Transverse colon (tissue), 4 donors: Measurements from ENCODE around the gene SBF2. TPM values are rescaled to one million over a fixed set of nuclear protein-coding genes. Genes with fewer than 3 reads are reported as not detected.

ENCODE experiments used
- DNase-seq: peaks from one replicate; pipeline ENCODE4 v3.0.0-alpha.2; 2019
- H3K27ac ChIP-seq, 4 donors: fragments of 200-600 bp; sonication (generic); 2 replicates each; pipeline ENCODE4 v1.5.1; 2016 to 2018; ENCODE audit warnings: inconsistent platforms in 4 of 4
- H3K27me3 ChIP-seq: fragments of 200-600 bp; sonication (generic); 2 replicates; pipeline ENCODE4 v1.5.1; 2017; ENCODE audit warnings: inconsistent platforms
- H3K36me3 ChIP-seq, 4 donors: fragments of 200-600 bp; sonication (generic); 2 replicates each; pipeline ENCODE4 v1.5.1; 2017 to 2019; ENCODE audit warnings: inconsistent platforms in 4 of 4
- H3K4me1 ChIP-seq, 4 donors: fragments of 200-600 bp; sonication (generic); 2 replicates each; pipeline ENCODE4 v1.5.1; 2017 to 2020; ENCODE audit warnings: inconsistent platforms in 4 of 4
- H3K4me3 ChIP-seq, 4 donors: fragments of 200-600 bp; sonication (generic); 1 replicate in 1 of 4; 2 replicates in 3 of 4; pipeline versions ENCODE4 v1.5.1 to v1.6.1; 2017 to 2019; ENCODE audit warnings: inconsistent platforms in 4 of 4
- H3K9me3 ChIP-seq, 2 donors: fragments of 200-600 bp; sonication (generic); 2 replicates each; pipeline ENCODE4 v1.5.1; 2017 to 2019; ENCODE audit warnings: inconsistent platforms in 2 of 2
- CTCF ChIP-seq, 5 experiments: fragments of 200-600 bp in 3 of 5; fragments of 450-650 bp in 2 of 5; sonication (generic) in 3 of 5; IDR thresholded peaks; 1 replicate in 2 of 5; 2 replicates in 3 of 5; pipeline ENCODE4 v1.5.1; 2016 to 2017; ENCODE audit warnings: antibody characterized with exemption in 5 of 5, inconsistent platforms in 3 of 5, mild to moderate bottlenecking in 2 of 5, moderate library complexity in 1 of 5
- EP300 ChIP-seq: sonication (generic); formaldehyde crosslinking; IDR thresholded peaks from one replicate; pipeline ENCODE4 v1.6.1; 2017; ENCODE audit warnings: antibody characterized with exemption, low read depth
- POLR2A ChIP-seq: fragments of 450-650 bp; IDR thresholded peaks from one replicate; pipeline ENCODE4 v1.6.1; 2016; ENCODE audit warnings: antibody characterized with exemption, mild to moderate bottlenecking, moderate library complexity
- POLR2AphosphoS5 ChIP-seq, 3 donors: sonication (generic); formaldehyde crosslinking; IDR thresholded peaks; one replicate each; pipeline ENCODE4 v1.6.1; 2016; ENCODE audit warnings: antibody characterized with exemption in 3 of 3
- WGBS, 2 donors: methylation state at CpG; one replicate each; pipeline ENCODE4 v1.1.5; 2018; ENCODE audit warnings: low coverage in 1 of 2; 5-methylcytosine and 5-hydroxymethylcytosine counted together
- in situ Hi-C, 4 donors: fragments of 200-750 bp; cut with MboI; loops; one replicate each; pipeline versions ENCODE4 v1.15.0 to v1.15.1; 2017; ENCODE audit warnings: low sequenced_read_pairs in 3 of 4, low pct_ligation_motif_present in 1 of 4, low pct_unique_long_range_greater_than_20kb in 1 of 4
- intact Hi-C: fragments of 100-400 bp; cut with DNase I; formaldehyde crosslinking; loops from one replicate; pipeline ENCODE4 v1.15.1; 2023; ENCODE audit warnings: low total_unique reads
- total RNA-seq, 4 donors: library from RNA; depleted of rRNA; stranded (reverse); fragments of >200 nt; gene quantifications; one replicate each; pipeline ENCODE4 v1.1.0, GENCODE V29; 2016

The SBF2 gene
- total RNA-seq, 4 donors from 2014 or later: 46.4 to 71.0 (median 54.8) TPM

- Histone ChIP-seq H3K4me1 (peaks cover 0 to 20% (median 4%) of the 10 kb centered on the region in 4 donors), H3K9me3 (no peaks in the 10 kb centered on the region), H3K27me3 (no peaks in the 10 kb centered on the region), H3K27ac (peak overlapping the region in 2 of 4 donors; percentile 4 to 25), H3K36me3 (peaks cover 0 to 34% (median 12%) of the 10 kb centered on the region in 4 donors), H3K4me3 (no peak overlapping the region)
- intact Hi-C loops (no loop called here), in situ Hi-C loops (no loop called here)
- peak; percentile 30 for DNase-seq
- whole genome bisulfite sequencing, 2 donors: 44 to 55% methylated on average over 2 to 3 of the region's 3 CpGs
- TF ChIP-seq POLR2AphosphoS5 (IDR thresholded peaks at IDR 0.05): peak in 1 of 3 donors; percentile 11
- TF ChIP-seq EP300: no peak
- no peak for TF ChIP-seq CTCF (IDR thresholded peaks at IDR 0.05)
- TF ChIP-seq POLR2A: no peak
These were observed 555.9 kb downstream of the SBF2 start for GRCh38 chr11:9738116-9738515.

- in situ Hi-C loops: no loop called here
- intact Hi-C loops: no loop called here
- DNase-seq: no peak
- Histone ChIP-seq H3K4me3 (no peak overlapping the region), H3K4me1 (peaks cover 0 to 20% (median 4%) of the 10 kb centered on the region in 4 donors), H3K27ac (no peak overlapping the region), H3K27me3 (no peaks in the 10 kb centered on the region), H3K36me3 (peaks cover 0 to 31% (median 11%) of the 10 kb centered on the region in 4 donors), H3K9me3 (no peaks in the 10 kb centered on the region)
- 85% methylated on average over 2 of the region's 2 CpGs; no CpG with 5 or more reads in 1 of the 2 donors for WGBS, 2 donors
- no peak for TF ChIP-seq POLR2AphosphoS5 (IDR thresholded peaks at IDR 0.05)
- no peak for TF ChIP-seq POLR2A
- no peak for TF ChIP-seq EP300
- no peak for TF ChIP-seq CTCF (IDR thresholded peaks at IDR 0.05)
These were observed 557.7 kb downstream of the SBF2 start for GRCh38 chr11:9736365-9736764.

- H3K4me3 ChIP-seq: no peak overlapping the region
- TF ChIP-seq CTCF (IDR thresholded peaks at IDR 0.05) (no peak), EP300 (no peak), POLR2AphosphoS5 (IDR thresholded peaks at IDR 0.05) (no peak), POLR2A (no peak)
- no peak for DNase-seq
- no peak overlapping the region for H3K27ac ChIP-seq
- peaks cover 0 to 20% (median 4%) of the 10 kb centered on the region in 4 donors for H3K4me1 ChIP-seq
- peaks cover 0 to 26% (median 10%) of the 10 kb centered on the region in 4 donors for H3K36me3 ChIP-seq
- H3K27me3 ChIP-seq: no peaks in the 10 kb centered on the region
- WGBS, 2 donors: 82 to 93% methylated on average over 2 of the region's 2 CpGs
- intact Hi-C loops: no loop called here
- in situ Hi-C loops: no loop called here
- H3K9me3 ChIP-seq: no peaks in the 10 kb centered on the region
These were observed 558.1 kb downstream of the SBF2 start for GRCh38 chr11:9735919-9736318.

GRCh38 chr11:9735236-9735635 lies 558.8 kb downstream of the SBF2 start:
- H3K4me1 ChIP-seq: peaks cover 0 to 13% (median 1%) of the 10 kb centered on the region in 4 donors
- H3K36me3 ChIP-seq: peaks cover 0 to 20% (median 10%) of the 10 kb centered on the region in 4 donors
- in situ Hi-C loops (no loop called here), intact Hi-C loops (no loop called here)
- no peaks in the 10 kb centered on the region for H3K27me3 ChIP-seq
- H3K9me3 ChIP-seq: no peaks in the 10 kb centered on the region
- no peak overlapping the region for H3K4me3 ChIP-seq
- no peak overlapping the region for H3K27ac ChIP-seq
- WGBS, 2 donors: 82% methylated on average over 3 of the region's 3 CpGs; no CpG with 5 or more reads in 1 of the 2 donors
- TF ChIP-seq POLR2AphosphoS5 (IDR thresholded peaks at IDR 0.05): no peak
- no peak for TF ChIP-seq EP300
- no peak for TF ChIP-seq POLR2A
- no peak for TF ChIP-seq CTCF (IDR thresholded peaks at IDR 0.05)
- no peak for DNase-seq
